Caki2 (cell line): ENCODE measurements around the gene SEMA3B. TPM values are rescaled to one million over a fixed set of nuclear protein-coding genes. Genes with fewer than 3 reads are reported as not detected.
"Not testable (repeated sequence)": the region's sequence is repeated elsewhere in the genome, so short reads cannot be mapped to it uniquely, and the experiment has no call there.

Experiments
- DNase-seq: peaks from one replicate; pipeline ENCODE4 v3.0.0-alpha.2; 2015; ENCODE audit warnings: low read depth
- in situ Hi-C: cut with HindIII; loops from 2 replicates; pipeline ENCODE4 v1.10.0; 2016; ENCODE audit warnings: low sequenced_read_pairs, low pct_unique_long_range_greater_than_20kb, mixed read lengths
- total RNA-seq: library from RNA; depleted of rRNA; stranded (reverse); fragments of >200 nt; shearing (Covaris generic); gene quantifications from 2 replicates; pipeline ENCODE4 v1.2.3, GENCODE V29; 2014; ENCODE audit warnings: low replicate concordance

Gene SEMA3B
- total RNA-seq, 1 experiment from 2014 or later = 105 TPM

- in situ Hi-C loops = no loop called here
- DNase-seq = no peak
These were observed 14.2 kb upstream of the SEMA3B start for GRCh38 chr3:50254577-50255250.

DNA sequence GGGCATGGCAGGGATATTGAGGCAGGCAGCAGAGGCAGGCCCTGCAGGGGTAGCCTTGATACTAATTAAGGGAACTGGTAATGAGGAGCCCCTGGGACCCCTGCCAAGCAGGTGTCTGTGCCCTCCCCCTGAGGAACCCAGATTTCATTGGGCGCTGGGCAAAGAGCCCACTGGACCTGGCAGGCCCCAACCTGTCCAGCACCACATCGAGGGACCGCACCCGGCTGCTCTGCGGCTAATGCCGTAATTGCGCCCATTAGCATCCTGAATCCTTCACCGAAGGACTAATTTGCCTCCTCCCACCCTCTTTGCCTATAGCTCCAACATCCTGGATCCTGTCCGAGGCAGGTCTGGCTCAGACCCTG lies 13.7 kb upstream of the SEMA3B start:
- in situ Hi-C loops = no loop called here
- DNase-seq = no peak

DNA sequence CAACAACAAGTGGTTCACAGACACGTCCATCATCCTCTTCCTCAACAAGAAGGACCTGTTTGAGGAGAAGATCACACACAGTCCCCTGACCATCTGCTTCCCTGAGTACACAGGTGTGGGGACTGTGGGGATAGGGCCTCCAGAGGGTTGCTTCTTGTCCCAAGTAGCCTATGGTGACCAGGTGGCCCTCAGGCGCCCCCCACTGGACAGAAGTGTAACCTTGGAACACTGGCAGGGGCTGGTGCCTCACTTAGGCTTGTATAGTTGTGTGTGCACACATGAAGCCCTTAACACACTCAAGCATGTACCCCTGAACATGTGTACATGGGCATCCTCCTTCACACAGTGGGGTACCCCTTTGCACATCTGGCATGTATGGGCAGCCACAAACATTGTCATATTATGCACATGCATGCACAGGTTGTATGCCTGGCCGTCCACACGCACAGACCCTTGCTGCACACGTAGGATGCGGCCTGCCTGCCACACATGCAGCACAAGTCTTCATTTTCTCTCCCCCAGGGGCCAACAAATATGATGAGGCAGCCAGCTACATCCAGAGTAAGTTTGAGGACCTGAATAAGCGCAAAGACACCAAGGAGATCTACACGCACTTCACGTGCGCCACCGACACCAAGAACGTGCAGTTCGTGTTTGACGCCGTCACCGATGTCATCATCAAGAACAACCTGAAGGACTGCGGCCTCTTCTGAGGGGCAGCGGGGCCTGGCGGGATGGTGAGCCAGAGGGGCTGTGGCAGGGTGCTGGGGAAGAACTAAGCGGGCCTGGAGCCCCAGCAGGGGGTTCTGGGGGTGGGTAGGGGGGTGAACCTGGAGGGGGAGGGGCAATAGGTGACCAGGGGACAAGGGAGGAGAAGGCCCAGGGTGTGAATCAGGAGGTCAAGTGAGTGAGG lies 11.7 kb upstream of the SEMA3B start:
- DNase-seq = peak; percentile 40
- in situ Hi-C loops = no loop called here

GRCh38 chr3:50258029-50258680 lies 10.8 kb upstream of the SEMA3B start:
- in situ Hi-C loops = no loop called here
- no peak for DNase-seq

- no peak for DNase-seq
- in situ Hi-C loops = no loop called here
These were observed 10.0 kb upstream of the SEMA3B start for GRCh38 chr3:50258979-50259378.

- in situ Hi-C loops = no loop called here
- no peak for DNase-seq
These were observed 9.4 kb upstream of the SEMA3B start for GRCh38 chr3:50259432-50260026.

GRCh38 chr3:50260027-50260941 lies 8.7 kb upstream of the SEMA3B start:
- in situ Hi-C loops = no loop called here
- DNase-seq = peak; percentile 82

DNA sequence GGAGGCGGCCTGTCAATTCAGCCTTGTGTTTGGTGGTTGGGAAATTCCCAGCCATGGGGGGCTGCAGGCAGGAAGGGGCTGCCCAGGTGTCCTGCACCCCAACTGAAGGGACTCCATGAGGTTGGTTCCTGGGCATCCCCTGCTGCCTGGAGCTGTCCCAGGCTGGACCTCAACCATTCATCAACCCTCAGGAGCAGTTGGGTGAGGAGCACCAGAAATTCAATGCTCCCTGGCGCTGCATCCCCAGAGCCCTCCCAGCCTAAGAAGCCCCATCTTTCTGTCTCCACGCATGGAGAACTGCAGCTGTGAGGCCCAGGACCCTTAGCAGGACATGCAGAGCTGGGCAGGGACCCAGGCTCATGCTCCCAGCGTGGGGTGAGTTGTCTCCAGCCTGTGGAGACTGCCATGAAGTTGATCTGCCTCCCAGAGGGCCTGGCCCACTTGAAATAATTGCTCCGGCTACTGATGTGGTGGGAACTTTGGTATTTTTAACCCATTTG lies 8.0 kb upstream of the SEMA3B start:
- no peak for DNase-seq
- in situ Hi-C loops = no loop called here

- in situ Hi-C loops = no loop called here
These were observed 7.4 kb upstream of the SEMA3B start for GRCh38 chr3:50261505-50261904.

DNA sequence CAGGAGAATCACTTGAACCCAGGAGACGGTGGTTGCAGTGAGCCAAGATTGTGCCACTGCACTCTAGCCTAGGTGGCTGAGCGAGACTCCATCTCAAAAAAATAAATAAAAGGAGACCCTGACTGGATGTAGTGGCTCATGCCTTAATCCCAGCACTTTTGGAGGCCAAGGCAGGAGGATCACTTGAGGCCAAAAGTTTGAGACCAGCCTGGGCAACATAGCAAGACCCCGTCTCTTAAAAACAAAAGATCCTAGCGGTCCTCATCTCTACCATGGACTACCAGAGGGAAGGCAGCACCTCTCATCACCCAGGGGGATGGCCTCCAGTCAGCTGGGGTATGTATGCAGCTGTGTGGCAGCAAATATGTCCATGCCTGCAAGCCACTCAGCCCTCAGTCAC lies 6.7 kb upstream of the SEMA3B start:
- in situ Hi-C loops = not testable (repeated sequence)

More at GRCh38 chr3:50261505-50261904, 7.4 kb upstream of the SEMA3B start:
- DNase-seq = no peak

GRCh38 chr3:50262778-50263177 lies 6.2 kb upstream of the SEMA3B start:
- in situ Hi-C loops = no loop called here
- DNase-seq = no peak

More for the DNA sequence above, 6.7 kb upstream of the SEMA3B start:
- DNase-seq = not testable (repeated sequence)

DNA sequence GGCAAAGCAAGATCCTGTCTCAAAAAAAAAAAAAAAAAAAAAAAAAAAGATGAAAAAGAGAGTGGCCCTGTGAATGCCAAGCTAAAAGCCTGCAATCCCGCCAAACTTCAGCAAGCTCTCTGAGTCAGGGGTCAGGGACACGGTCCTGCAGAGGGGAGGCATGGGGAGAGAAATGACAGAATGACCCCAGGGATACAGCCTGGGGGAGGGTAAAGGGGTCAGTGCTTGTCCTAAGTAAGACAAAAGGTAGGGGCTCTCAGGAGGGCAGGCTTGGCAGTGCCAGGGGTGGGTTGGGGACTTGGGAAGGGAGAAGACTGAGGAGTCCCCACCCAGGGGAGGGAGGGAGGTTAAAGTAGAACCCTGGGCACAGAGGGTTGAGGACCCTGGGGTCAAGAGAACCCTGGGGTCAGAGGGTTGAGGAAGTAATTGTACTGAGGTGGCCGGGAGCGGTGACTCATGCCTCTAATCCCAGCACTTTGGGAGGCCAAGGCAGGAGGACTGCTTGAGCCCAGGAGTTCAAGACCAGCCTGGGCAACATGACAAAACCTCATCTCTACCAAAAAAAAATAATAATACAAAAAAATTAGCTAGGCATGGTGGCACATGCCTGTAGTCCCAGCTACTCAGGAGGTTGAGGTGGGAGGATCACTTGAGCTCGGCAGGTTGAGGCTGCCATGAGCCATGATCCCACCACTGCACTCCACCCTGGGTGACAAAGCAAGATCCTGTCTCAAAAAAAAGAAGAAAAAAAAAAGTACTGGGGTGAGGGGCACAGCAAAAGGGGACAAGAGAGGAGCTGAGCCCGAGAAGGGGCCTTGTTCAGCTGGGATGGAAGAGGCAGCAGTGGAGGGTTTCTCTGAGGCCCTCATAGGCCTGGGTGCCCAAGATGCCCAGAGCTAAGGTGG lies 5.2 kb upstream of the SEMA3B start:
- no peak for DNase-seq
- in situ Hi-C loops = no loop called here

DNA sequence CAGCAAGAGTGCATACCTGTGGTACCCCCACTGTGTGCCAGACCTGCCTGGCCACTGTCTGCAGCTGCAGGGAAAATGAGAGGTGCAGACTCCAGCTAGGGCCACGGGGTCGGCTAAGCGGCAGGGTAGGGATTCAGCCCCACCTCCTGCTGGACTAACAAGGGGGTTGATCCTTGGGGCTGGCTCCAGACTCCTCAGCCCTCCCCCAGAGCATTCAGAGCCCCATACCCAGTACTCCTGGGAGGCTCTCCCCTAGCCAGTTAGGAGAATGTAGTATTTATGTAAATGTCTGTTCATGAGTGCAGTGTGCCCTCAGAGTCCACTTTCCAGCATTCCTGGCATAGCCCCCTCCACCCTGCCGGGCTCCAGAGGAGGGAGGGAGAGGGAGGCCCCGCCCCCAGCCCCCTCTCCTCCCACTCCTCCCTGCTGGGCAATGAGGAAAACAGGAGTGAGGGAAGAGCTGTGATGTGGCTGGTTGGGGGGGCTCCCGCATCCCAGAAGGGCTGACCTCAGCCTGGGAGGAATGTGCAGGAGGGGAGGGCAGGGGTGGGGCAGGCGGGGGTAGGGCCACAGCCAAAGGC lies 4.5 kb upstream of the SEMA3B start:
- peak; percentile 97 for DNase-seq
- in situ Hi-C loops = no loop called here

GRCh38 chr3:50264964-50265485 lies 3.9 kb upstream of the SEMA3B start:
- in situ Hi-C loops = no loop called here
- no peak for DNase-seq

DNA sequence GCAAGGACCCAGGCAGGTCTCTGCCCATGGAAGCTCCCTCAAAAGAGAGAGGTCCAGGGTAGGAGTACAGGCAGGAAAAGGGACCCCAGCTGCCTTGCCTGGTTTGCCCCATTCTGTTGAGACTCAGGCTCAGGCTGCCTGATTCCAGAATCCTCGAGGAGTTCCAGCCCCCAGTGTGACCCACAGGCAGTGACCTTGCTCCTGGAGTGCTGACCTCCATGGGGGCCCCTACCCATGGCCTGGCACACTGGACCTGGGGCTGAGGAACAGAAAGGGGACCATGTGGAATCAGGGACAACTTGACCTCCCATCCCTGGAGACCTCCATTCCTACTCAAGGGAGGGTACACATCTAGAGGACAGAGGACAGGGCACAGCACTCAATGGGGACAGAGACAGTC lies 3.4 kb upstream of the SEMA3B start:
- in situ Hi-C loops = no loop called here
- DNase-seq = no peak

- no peak for DNase-seq
- in situ Hi-C loops = no loop called here
These were observed 2.9 kb upstream of the SEMA3B start for GRCh38 chr3:50266017-50266416.
